ENCODE data around the gene CBFA2T2.
"Not testable (repeated sequence)": the region's sequence is repeated elsewhere in the genome, so short reads cannot be mapped to it uniquely, and the experiment has no call there.

Gene CBFA2T2

GRCh38 chr20:33646191-33646590, 156.3 kb downstream of the CBFA2T2 start:
- Histone ChIP-seq H3K27me3 (ENCODE audit: insufficient read depth, insufficient read length) (no peaks in the 10 kb centered on the region), H3K9me3 (ENCODE audit: insufficient read depth, low read length) (no peaks in the 10 kb centered on the region), H3K36me3 (ENCODE audit: insufficient read depth, insufficient read length, low read length) (peaks cover 17% of the 10 kb centered on the region), H3K4me1 (ENCODE audit: insufficient read depth, insufficient read length) (peaks cover 4% of the 10 kb centered on the region), H3K4me3 (ENCODE audit: insufficient read length, low read depth) (no peak overlapping the region), H3K9ac (ENCODE audit: insufficient read length, low read depth) (no peak overlapping the region)
- TF ChIP-seq ZNF274 (IDR thresholded peaks at IDR 0.05; ENCODE audit: low read depth, low read length) (no peak), SUZ12 (IDR thresholded peaks at IDR 0.05; ENCODE audit: extremely low read depth, insufficient read depth, insufficient read length) (no peak), YY1 (IDR thresholded peaks at IDR 0.05; ENCODE audit: insufficient read depth, insufficient read length) (no peak)
- no peak for DNase-seq (ENCODE audit: low read depth, low spot score)

DNA sequence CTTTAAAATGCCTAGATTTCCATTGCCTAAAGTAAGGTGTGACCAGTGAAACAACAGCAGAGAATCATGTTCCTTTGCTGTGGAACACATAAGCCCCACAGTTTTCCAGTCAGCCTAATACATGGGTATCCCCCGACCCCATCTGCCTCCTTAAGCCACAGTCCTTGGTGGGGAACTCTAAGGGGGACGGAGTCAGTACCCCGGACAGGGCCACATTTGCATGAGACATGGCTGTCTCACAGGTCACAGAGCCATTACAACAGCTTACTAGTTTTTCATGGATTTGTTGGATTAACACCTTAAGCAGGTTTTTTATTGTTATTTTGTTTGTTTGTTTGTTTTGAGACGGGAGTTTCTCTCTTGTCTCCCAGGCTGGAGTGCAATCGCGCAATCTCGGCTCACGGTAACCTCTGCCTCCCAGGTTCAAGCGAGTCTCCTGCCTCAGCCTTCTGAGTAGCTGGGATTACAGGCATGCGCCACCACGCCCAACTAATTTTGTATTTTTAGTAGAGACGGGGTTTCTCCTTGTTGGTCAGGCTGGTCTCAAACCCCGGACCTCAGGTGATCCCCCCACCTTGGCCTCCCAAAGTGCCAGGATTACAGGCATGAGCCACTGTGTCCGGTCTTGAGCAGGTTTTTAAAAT, 157.2 kb downstream of the CBFA2T2 start:
- not testable (repeated sequence) for H3K27me3 ChIP-seq (ENCODE audit: insufficient read depth, insufficient read length); DNase-seq (ENCODE audit: low read depth, low spot score); H3K4me1 ChIP-seq (ENCODE audit: insufficient read depth, insufficient read length); H3K9me3 ChIP-seq (ENCODE audit: insufficient read depth, low read length); H3K4me3 ChIP-seq (ENCODE audit: insufficient read length, low read depth); H3K9ac ChIP-seq (ENCODE audit: insufficient read length, low read depth)
- H3K36me3 ChIP-seq (ENCODE audit: insufficient read depth, insufficient read length, low read length), result peaks cover 14% of the 10 kb centered on the region

GRCh38 chr20:33647603-33648395, 157.9 kb downstream of the CBFA2T2 start:
- Histone ChIP-seq H3K27me3 (ENCODE audit: insufficient read depth, insufficient read length) (no peaks in the 10 kb centered on the region), H3K9me3 (ENCODE audit: insufficient read depth, low read length) (no peaks in the 10 kb centered on the region), H3K36me3 (ENCODE audit: insufficient read depth, insufficient read length, low read length) (peaks cover 14% of the 10 kb centered on the region), H3K4me3 (ENCODE audit: insufficient read length, low read depth) (no peak overlapping the region), H3K4me1 (ENCODE audit: insufficient read depth, insufficient read length) (peaks cover 4% of the 10 kb centered on the region), H3K9ac (ENCODE audit: insufficient read length, low read depth) (no peak overlapping the region)
- no peak for DNase-seq (ENCODE audit: low read depth, low spot score)
- TF ChIP-seq ZNF274 (IDR thresholded peaks at IDR 0.05; ENCODE audit: low read depth, low read length), result no peak
- TF ChIP-seq YY1 (IDR thresholded peaks at IDR 0.05; ENCODE audit: insufficient read depth, insufficient read length), result no peak
- no peak for TF ChIP-seq SUZ12 (IDR thresholded peaks at IDR 0.05; ENCODE audit: extremely low read depth, insufficient read depth, insufficient read length)

GRCh38 chr20:33648396-33649004, 158.6 kb downstream of the CBFA2T2 start:
- no peaks in the 10 kb centered on the region for H3K9me3 ChIP-seq (ENCODE audit: insufficient read depth, low read length)
- DNase-seq (ENCODE audit: low read depth, low spot score), result no peak
- TF ChIP-seq ZNF274 (IDR thresholded peaks at IDR 0.05; ENCODE audit: low read depth, low read length), result no peak
- TF ChIP-seq SUZ12 (IDR thresholded peaks at IDR 0.05; ENCODE audit: extremely low read depth, insufficient read depth, insufficient read length), result no peak
- no peak for TF ChIP-seq YY1 (IDR thresholded peaks at IDR 0.05; ENCODE audit: insufficient read depth, insufficient read length)

DNA sequence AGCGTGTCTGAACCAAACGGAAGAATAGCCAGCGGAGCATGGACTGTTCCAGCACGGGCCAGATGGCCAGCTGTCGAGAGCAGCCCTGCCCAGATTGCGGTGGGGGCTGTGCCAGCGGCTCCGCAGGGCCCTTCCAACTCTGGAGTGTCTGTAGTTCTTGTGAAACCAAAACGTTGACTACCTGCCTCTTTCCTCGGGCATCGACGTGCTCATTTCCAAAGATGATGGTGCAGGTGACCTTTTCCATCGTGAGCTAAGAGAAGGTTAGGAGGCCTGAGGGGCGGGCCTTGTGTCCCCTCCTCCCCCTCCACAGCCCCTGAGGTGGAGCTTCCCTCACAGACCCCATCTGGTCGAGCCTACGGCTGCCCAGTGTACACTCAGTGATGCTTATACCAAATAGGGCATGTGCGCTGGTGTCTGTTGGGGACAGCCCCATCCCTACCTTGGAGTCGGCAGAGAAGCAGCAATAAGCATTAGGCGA, 159.3 kb downstream of the CBFA2T2 start:
- Histone ChIP-seq H3K4me1 (ENCODE audit: insufficient read depth, insufficient read length) (peaks cover 7% of the 10 kb centered on the region), H3K36me3 (ENCODE audit: insufficient read depth, insufficient read length, low read length) (peaks cover 14% of the 10 kb centered on the region), H3K4me3 (ENCODE audit: insufficient read length, low read depth) (no peak overlapping the region), H3K9me3 (ENCODE audit: insufficient read depth, low read length) (no peaks in the 10 kb centered on the region), H3K9ac (ENCODE audit: insufficient read length, low read depth) (no peak overlapping the region), H3K27me3 (ENCODE audit: insufficient read depth, insufficient read length) (no peaks in the 10 kb centered on the region)
- TF ChIP-seq SUZ12 (IDR thresholded peaks at IDR 0.05; ENCODE audit: extremely low read depth, insufficient read depth, insufficient read length) (no peak), YY1 (IDR thresholded peaks at IDR 0.05; ENCODE audit: insufficient read depth, insufficient read length) (no peak), ZNF274 (IDR thresholded peaks at IDR 0.05; ENCODE audit: low read depth, low read length) (no peak)
- DNase-seq (ENCODE audit: low read depth, low spot score), result no peak

More at GRCh38 chr20:33648396-33649004, 158.6 kb downstream of the CBFA2T2 start:
- H3K36me3 ChIP-seq (ENCODE audit: insufficient read depth, insufficient read length, low read length), result peaks cover 12% of the 10 kb centered on the region
- H3K4me3 ChIP-seq (ENCODE audit: insufficient read length, low read depth), result no peak overlapping the region
- H3K9ac ChIP-seq (ENCODE audit: insufficient read length, low read depth), result no peak overlapping the region
- H3K4me1 ChIP-seq (ENCODE audit: insufficient read depth, insufficient read length), result peaks cover 7% of the 10 kb centered on the region
- H3K27me3 ChIP-seq (ENCODE audit: insufficient read depth, insufficient read length), result no peaks in the 10 kb centered on the region

GRCh38 chr20:33650111-33650752, 160.3 kb downstream of the CBFA2T2 start:
- no peak for DNase-seq (ENCODE audit: low read depth, low spot score)
- H3K4me3 ChIP-seq (ENCODE audit: insufficient read length, low read depth), result no peak overlapping the region
- no peak overlapping the region for H3K9ac ChIP-seq (ENCODE audit: insufficient read length, low read depth)
- no peaks in the 10 kb centered on the region for H3K9me3 ChIP-seq (ENCODE audit: insufficient read depth, low read length)
- H3K27me3 ChIP-seq (ENCODE audit: insufficient read depth, insufficient read length), result no peaks in the 10 kb centered on the region
- peaks cover 7% of the 10 kb centered on the region for H3K4me1 ChIP-seq (ENCODE audit: insufficient read depth, insufficient read length)
- no peak for TF ChIP-seq SUZ12 (IDR thresholded peaks at IDR 0.05; ENCODE audit: extremely low read depth, insufficient read depth, insufficient read length)
- no peak for TF ChIP-seq ZNF274 (IDR thresholded peaks at IDR 0.05; ENCODE audit: low read depth, low read length)
- TF ChIP-seq YY1 (IDR thresholded peaks at IDR 0.05; ENCODE audit: insufficient read depth, insufficient read length), result no peak
- H3K36me3 ChIP-seq (ENCODE audit: insufficient read depth, insufficient read length, low read length), result peaks cover 12% of the 10 kb centered on the region

Measured in NT2/D1 (cell line).